HG03097 (cell line): ENCODE measurements around the gene DIS3L2.

Experiments
- ATAC-seq: cut with Tn5 transposase; IDR thresholded peaks from one replicate; pipeline ENCODE4 v1.9.1; 2021; ENCODE audit not compliant: unreplicated experiment, low FRiP score

Gene DIS3L2

DNA sequence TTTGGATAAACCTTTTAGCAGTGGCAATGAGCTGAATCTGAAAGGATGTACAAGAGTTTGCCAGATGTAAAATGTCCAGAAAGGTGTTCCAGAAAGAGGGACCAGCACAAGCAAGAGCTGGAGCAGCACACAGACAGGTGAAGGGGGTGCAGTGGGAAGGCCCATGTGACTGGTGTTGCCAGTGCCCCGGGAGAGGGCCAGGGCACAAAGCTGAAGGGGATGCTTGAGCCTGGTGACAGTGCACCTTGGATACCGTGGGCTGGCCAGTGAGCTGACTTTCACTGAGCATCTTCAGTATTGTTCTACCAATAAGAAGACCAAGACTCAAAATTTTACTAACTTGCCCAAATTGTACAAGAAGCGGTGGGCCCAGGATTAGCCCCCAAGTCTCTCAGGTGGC lies 284.7 kb downstream of the DIS3L2 start:
- ATAC-seq, result no peak

DNA sequence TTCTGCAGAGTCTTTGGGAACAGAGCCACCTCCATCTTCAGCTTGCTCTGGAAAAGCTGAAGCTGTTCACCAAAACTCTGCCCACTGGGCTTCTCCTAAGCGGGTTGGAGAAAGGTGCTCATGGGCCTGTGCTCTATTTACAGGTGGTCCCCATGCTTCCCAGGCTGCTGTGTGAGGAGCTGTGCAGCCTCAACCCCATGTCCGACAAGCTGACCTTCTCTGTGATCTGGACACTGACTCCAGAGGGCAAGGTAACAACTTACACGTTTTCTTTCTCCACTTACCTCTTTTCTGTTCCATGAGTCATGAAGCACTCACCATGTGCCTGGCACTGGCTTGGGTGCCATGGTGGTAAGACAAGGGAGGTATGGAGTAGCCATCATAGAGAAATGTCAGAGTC lies 287.6 kb downstream of the DIS3L2 start:
- no peak for ATAC-seq

DNA sequence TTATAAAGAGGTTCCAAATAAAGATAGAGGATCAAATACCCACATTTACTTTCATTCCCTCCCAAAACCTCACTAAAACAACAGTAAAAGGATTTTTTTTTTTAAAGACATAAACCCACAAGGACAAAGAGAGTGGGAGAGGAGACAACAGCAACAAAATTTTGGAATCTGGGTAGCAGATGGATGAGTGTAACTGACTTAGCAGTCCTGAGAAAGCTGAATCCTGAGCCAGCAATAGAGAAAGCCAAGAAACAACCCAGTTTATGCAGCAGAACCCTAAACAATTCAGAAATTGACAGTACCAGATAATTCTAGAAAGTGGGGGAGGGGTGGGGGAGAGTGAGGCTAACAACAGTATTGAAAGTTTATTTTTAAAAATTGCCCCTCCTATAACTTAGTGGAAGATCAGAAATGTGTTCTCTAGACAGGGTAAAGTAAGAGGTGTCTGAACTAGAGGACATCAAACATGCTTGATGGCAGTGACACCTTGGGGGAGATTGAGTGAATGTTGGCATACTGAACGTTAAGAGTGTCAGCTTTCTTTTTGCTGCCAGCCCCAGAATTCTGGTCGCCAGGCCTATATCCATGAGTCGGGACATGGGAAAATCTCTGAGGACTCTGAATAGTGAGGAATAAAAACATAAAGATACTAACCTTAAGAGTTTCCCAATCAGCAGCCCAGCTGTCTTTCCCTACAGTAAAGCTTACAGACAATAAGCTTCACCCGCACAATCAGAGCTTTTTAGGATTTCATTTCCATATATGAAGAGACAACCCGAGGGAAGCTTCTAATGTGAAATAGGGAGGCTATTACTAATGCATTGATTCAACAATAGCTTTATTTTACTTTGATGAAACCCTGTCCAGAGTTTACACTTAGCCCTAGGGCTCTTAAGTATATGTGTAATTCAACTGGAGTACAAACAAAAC lies 289.0 kb downstream of the DIS3L2 start:
- ATAC-seq, result no peak

DNA sequence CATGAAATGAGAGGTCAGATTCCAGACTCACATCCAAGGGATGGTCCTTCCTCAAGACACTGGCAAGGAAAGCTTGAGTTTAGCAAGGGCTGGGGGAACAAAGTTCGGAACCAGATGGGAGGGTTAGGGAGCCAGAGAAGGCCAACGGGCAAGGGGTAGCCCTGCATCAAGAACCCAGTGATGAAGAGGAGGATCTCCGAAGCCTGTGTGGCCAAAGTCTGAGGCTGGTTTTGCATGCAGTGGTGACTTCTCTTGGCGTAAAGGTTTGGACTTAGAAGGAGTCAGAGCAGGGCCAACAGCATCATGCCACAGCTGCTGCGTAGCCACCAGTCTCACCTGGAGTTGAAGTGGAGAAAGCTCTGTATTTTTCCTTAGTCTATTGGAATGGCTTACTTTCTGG lies 293.5 kb downstream of the DIS3L2 start:
- no peak for ATAC-seq

- no peak for ATAC-seq
These were observed 298.6 kb downstream of the DIS3L2 start for GRCh38 chr2:232260075-232260474.

GRCh38 chr2:232261776-232262175 lies 300.3 kb downstream of the DIS3L2 start:
- no peak for ATAC-seq

- ATAC-seq, result no peak
These were observed 301.8 kb downstream of the DIS3L2 start for GRCh38 chr2:232263295-232263694.

- ATAC-seq, result no peak
These were observed 302.6 kb downstream of the DIS3L2 start for GRCh38 chr2:232264081-232264480.

- ATAC-seq, result no peak
These were observed 303.8 kb downstream of the DIS3L2 start for GRCh38 chr2:232265329-232265728.

- no peak for ATAC-seq
These were observed 307.2 kb downstream of the DIS3L2 start for GRCh38 chr2:232268636-232269165.

DNA sequence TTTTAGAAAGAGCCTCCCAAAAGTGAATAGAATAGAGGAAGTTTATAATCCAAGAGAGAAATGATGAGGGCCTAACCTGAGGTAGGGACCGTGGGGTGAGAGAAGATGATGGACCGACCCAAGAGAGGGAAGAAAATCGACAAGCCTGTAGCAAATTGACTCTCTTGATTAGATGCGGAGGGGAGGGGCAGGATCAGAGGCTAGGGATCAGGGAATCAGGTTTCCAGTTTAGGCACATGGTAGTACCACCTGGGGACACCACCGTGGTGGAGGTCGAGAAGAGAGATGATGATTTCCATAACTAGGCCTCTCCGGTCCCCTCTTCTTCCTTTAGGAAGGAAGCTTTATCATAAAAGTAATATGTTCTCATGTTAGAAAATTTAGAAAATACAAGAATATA lies 308.4 kb downstream of the DIS3L2 start:
- ATAC-seq, result no peak

GRCh38 chr2:232273903-232274643 lies 312.6 kb downstream of the DIS3L2 start:
- no peak for ATAC-seq

DNA sequence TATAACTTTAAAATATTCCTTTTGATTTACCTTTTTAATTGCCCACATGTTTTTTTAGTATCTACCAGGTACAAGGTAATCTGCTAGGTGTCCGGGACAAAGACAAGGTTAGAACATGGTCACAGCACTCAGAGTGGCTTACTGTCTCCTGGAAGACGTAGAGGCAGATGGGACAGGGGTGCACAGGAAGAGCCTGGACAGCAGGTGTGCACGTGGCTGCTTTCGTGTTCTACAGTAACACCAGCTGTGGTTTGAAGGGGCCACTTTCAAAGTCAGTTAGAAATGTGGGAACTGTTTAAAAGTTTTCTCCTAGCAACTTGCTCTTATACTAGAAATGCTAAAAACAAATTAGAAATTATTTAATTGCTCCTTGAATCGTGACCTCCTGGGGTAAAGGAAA lies 314.2 kb downstream of the DIS3L2 start:
- no peak for ATAC-seq

GRCh38 chr2:232276084-232276732 lies 314.7 kb downstream of the DIS3L2 start:
- ATAC-seq, result no peak

DNA sequence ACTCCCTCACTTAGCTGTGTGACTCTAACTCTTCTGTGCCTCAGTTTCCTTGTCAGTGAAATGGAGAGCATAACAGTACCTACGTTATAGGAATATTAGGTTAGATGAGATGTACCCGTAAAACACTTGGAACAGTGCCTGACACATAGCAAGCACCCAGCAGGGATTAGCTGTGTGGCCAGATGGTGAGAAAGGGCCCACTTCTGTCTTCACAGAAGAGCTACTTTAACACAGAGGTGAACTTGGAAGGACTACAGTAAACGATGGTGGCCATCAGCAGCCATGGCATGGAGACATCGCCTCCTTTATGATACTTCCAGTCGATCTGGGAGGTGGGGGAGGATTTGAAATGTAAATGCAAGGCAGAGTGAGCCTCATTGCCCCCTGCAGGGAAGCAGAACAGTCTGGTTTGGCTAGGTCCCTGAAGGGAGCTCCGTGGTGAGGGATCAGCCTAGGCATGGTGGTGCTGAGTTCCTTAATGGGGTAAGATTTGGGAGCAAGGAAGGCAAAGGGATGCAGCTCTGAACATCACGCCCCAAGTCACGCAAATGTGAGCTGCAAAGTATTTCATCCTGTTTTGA lies 315.3 kb downstream of the DIS3L2 start:
- ATAC-seq, result no peak

- ATAC-seq, result no peak
These were observed 317.0 kb downstream of the DIS3L2 start for GRCh38 chr2:232278534-232278933.

DNA sequence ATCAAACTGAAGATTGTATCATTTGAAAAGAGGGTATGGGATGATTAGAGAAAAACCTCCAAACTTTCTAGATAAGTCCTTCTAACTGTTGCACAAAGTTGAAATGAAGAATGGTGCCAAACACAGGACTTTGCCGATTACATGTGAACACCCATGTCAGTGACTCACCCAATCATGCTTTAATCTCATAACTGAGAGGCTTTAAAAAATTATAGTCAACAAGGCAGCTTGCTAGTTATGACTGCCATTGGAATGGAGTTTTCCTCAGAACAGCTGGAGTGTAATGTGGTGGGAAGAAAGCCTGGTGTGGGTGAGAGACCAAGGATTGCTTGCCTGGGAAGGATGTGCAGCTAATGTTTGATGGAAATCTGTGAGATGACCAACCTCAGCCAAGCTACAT lies 318.8 kb downstream of the DIS3L2 start:
- ATAC-seq, result no peak

DNA sequence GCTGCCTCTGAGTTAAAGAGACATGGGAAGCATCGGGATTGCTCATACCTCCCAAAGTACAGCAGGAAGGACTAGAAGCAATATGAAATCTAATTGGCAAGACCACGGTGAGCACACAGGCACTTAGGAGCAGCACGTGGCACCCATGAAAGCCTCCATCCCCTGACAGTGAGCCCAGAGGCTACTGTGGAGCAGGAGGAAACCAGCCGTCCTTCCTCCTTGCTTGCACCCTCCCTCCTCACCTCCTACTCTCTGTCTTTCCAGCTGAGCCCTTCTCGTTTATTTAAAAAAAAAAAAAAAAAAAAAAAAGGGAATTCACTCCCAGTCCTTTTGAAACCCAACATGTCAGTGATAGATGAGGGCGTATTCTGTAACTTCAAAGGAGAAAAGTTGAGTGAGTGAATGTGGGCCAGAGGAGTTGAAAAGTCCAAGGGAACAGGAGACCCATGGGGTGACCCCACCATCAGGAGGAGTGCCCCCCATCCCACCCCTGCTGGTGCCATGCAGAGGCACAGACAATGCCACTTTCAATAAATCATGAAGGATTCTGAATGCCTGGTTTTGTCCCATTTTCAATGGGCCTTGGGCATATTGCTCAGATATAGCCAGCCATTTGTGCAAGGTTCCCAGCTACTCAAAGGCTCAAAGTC lies 320.5 kb downstream of the DIS3L2 start:
- ATAC-seq, result no peak

- no peak for ATAC-seq
These were observed 321.1 kb downstream of the DIS3L2 start for GRCh38 chr2:232282508-232283055.
